Activated naive CD4-positive, alpha-beta T cell treated with anti-CD3 and anti-CD28 coated beads, Interleukin-2, amount 50 U/mL, for 16 hours (primary cell): ENCODE measurements around the gene NOSTRIN.
"Not testable (repeated sequence)": the region's sequence is repeated elsewhere in the genome, so short reads cannot be mapped to it uniquely, and the experiment has no call there.

ENCODE experiments used
- DNase-seq: peaks from one replicate; pipeline ENCODE4 v3.0.0-alpha.2; 2020

NOSTRIN gene

DNA sequence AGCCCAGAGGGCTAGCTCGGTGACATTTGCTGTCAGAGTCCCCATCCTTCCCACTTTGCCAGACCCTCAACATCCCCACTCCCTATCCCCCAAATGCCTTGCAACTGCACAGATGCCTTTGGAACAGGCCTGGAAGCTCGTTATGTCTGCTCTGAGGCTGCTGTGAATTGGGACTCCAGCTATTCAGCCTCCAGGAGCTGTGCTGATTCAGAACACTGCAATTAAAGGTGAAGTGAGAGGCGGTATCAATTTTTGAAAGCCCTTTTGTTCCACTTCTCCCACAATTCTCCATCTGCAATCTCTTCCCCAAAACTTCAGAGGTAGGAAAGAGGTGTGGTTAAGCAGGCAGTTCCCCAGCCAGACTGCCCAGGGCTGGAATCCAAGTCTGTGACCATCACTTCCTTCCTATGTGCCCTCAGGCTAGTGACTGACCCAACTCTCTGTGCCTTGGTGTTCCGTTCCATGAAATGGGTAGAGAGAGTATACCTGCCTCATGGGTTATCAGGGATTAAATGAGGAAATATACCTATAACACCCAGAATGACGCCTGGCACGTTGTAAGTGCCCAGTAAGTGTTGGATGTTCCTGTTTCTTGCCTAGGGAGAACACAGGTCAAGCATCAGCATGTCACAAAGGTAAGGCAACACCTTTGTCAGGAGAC is 17.5 kb downstream of the NOSTRIN start:
- no peak for DNase-seq

DNA sequence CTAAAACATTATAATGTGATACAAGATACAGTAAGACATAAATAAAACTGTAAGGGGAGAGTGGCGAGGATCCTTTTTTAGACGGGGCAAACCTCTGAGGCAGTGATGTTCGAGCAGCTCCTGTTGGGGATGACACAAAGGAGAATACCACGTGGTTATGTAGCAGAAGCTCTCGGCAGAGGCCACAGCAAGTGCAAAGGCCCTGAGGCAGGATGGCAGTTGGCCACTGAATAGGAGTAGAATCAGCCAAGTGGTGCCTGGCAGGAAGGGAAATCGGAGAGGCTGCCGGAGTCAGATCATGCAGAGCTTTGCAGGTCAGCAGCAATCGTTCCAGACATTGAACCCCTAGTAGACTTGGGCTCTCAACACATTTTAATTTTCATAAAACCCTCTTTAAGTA is 19.1 kb downstream of the NOSTRIN start:
- DNase-seq = no peak

DNA sequence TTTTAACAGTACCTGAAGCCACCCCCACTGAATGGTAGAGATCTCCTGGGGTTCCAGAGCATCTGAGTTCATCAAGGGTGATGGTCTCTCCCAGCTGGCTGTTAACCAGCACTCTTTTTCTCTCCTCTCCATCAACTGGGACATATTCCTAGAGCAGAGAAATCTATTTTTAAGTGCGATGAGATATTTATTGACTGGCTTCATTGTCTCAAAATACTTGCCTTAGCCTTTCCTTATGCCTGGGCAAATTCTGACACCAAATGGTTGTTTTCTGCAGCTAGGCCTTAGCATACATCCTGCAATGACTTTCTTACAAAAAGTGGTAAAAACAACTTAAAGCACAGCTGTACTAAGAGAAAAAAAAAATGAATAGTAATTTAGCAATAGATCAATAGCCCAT is 19.6 kb downstream of the NOSTRIN start:
- DNase-seq = no peak

DNA sequence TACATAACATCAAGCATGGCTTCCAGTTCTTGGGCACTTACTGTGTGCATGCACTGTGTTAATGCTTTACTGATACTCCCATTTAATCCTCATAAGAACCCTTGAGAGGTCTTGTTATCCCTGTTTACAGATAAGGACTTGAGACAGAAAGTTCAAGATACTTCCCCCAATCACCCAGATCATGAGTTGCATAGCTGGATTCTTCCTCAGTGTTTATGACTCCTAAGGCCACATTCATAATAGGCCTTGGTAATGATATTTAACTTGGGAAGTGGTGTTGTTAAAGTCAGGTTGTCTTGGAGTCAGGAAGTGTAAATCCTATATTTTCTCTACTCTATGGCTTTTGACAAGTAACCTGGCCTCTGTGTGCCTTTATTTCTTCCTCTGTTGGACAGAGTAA is 22.7 kb downstream of the NOSTRIN start:
- DNase-seq = no peak

DNA sequence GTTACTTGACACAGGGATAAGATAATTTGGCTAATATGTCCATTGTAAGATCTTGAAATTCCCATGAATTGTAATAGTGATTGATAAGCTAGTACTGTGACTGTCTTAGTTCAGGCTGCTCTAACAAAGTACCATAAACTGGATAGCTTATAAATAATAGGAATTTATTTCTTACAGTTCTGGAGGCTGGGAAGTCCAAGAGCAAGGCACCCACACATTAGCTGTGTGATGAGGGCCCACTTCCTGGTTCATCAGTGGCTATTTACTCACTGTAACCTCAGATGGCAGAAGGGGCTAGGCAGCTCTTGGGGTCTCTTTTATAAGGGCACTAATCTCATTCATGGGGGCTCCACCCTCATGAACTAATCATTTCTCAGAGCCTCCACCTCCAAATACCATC is 28.5 kb downstream of the NOSTRIN start:
- DNase-seq = no peak

DNA sequence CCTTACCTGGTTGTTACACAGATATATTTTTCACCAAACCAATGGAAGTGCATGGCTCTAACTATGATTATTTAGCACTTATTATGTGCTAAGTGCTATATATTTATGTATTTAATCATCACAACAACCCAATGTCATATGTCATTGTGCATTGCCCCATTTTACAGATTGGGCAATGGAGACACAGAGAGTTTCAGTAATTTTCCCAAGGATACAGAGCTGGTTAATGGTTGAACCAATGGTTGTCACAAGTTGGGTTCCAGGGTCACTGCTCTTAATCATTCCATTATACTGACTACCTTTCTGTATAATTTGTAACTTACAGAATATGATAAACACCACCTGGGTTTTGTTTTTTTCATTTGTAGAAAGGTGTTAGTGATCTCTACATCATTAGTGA is 29.2 kb downstream of the NOSTRIN start:
- DNase-seq = no peak

DNA sequence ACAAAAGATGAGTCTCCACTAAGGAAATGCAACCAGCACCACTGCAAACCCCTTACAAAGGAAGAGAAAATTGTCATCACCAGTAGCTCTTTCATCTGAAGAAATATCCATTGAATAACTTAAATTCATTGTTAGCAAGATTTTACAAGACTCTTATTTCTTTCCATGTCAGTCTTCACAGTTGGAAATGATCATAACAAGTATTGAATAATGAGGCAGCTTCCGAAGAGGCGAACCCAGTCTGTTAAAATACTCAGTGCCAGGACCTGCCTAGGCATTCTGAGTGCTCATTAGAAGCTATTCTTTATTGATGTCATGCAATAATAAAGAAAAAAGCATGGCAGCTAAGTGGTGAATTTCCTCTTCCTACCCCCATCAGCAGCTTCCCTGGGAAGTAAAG is 33.5 kb downstream of the NOSTRIN start:
- no peak for DNase-seq

DNA sequence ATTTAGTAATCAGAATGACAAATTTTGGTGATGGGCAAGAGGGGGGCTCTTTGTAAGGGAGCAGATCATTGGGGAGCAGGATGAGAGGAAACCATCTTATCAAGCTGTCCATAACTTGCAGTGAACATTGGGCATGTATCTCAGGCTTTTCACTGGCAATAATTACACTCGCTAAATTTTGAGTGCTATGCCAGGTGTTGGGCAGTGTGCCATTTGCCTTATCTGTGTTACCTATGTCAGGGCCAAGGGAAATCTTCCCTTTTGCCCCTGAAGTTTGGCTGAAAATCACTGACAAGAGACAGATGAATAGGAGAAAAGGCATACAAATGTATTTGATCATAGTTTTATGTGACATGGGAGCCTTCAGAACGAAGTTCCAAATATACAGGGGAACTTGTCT is 39.0 kb downstream of the NOSTRIN start:
- no peak for DNase-seq

DNA sequence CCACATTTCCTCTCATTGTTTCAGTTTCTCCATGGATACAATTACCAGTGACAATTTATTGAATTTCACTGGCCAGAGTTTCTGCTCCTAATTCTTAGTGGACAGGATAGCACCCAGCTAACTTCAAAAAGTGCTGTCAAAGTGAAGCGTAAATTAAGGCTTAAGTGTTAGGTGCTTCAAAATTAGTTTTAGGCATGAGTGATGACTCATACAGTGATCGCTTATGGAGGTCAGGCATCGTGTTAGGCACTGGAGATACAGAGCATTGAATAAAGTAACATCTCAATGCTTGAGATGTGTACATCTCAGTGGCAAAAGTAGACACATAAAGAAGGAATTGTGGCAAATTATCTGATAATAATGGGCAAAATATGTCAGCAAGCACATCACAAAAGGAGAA is 40.8 kb downstream of the NOSTRIN start:
- no peak for DNase-seq

DNA sequence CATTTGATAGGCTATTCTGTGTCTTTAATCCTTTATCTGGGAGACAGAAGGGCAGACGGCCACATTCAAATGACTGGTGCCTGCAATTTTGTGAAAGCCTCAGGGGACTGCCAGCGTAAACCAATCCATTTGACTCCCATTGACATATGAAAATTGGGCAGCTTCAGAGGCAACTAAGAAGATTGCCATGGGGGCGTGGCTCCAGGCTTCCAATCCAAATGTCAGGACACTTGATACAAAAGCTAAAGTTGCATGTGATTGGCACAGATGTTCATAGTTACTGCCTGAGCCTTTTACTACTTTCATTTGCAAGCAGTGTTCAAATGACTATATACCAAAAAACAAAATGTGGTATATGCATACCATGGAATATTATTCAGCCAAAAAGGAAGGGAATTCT is 45.8 kb downstream of the NOSTRIN start:
- no peak for DNase-seq

DNA sequence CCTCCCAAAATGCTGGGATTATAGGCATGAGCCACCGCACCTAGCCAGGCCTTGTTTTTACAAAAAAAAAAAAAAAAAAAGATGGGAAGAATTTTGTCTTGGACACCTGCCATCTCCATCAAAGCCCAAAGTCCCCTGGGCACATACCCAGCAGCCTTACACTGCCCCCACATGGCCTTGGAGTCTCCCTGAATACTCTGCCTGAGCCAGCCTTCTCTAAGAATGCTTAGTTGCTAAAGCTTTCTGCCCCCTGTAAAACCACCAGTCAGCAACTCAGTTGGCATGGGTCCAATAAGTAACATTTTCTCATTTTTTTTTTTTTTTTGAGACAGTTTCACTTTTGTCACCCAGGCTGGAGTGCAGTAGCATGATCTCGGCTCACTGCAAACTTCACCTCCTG is 47.2 kb downstream of the NOSTRIN start:
- no peak for DNase-seq

DNA sequence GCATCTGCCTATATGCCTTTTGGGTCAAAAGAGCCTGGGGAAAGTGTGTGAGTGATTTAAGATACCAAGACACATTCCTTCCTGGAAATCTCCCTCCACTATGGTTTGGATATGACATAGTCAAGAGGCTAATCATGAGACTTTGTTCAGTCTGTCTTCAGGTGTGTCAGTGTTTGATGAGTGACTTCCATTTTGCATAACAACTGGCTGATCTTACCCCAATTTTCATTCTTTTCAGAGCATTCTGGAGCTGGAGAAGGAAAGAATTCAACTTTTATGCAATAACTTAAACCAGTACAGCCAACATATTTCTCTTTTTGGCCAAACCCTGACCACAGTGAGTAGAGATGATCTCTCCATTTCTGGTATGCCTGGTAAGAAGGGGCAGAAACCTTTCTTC is 48.4 kb downstream of the NOSTRIN start:
- DNase-seq = no peak

DNA sequence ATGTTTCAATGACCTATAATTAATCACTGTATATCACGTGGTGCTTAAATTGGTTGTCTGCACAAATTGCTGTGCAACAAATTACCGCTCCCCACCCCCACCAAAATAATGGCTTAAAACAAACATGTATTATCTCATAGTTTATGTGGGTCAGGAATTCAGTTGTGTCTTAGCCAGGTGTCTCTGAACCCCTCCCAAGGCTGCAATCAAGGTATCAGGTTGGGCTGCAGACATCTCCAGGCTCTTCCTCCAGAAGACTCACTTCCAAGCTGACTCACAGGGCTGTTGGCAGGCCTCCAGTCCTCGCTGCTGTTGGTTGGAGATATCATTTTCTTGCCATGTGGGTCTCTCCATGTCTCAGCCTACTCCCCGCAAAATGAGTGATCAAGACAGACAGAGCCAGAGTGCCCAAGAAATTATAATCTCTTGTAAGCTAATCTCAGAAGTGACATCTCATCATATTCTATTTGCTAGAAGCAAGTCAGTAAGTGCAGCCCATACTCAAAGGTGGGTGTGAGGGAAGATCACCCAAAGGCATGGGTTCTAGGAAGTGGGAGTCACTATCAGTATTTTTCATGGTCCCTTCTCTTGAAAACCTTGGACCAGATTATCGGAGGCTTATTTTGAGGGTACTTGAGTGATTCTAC is 49.4 kb downstream of the NOSTRIN start:
- DNase-seq = no peak

DNA sequence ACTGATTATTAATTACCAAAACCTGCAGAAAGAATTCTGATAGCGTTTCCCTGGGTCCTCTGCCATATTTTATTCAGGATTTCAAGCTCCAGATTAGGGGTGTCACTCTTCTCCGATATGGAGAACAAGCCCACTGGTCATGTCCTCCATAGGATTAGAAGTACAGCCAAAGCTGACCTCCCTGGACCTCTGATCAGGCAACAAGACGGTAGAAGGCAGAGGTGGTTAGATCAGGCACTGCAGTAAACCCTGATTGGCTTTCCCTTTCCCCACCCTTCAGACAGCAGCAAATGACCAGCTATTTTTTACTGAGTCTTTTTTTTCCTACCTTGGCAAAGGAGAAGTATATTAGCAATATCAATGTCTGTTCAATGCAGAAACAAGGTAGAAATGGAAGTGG is 50.0 kb downstream of the NOSTRIN start:
- DNase-seq = no peak

DNA sequence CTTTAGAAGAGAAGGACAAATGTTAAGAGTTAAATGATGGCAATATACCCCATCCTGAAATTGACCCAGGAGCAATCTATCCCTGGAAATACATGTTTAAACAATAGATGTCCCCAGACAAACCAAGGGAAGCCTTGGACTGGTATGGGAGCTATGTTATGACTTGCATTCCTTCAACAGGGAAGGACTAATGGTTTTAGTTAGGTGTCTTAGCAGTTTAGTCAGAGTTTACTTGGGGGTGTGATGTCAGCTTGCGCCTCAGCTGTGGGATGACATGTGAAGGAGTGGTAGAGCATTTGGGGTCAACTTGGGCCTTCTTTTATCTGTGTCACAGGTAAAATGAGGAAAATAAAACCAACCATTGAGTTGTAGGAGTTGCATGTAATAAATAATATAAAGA is 51.0 kb downstream of the NOSTRIN start:
- no peak for DNase-seq

DNA sequence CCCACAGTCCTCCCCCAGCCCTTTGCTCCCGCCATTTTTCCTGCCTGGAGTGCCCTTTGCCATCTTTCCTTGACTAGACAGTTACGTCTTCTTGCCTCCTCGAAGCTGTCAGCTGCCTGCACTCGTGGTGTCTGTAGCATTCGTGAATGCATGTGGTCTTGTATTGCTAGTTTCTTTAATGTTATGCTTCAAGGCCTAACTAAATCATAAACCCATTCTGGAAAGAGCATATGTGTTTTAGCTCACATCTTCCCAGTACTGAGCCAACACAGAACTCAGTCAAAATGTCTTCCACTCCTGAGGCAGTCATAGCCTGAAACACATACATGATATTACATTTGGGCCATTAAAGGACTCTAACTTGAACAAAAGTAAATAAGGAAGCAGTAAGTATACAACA is 52.2 kb downstream of the NOSTRIN start:
- no peak for DNase-seq

DNA sequence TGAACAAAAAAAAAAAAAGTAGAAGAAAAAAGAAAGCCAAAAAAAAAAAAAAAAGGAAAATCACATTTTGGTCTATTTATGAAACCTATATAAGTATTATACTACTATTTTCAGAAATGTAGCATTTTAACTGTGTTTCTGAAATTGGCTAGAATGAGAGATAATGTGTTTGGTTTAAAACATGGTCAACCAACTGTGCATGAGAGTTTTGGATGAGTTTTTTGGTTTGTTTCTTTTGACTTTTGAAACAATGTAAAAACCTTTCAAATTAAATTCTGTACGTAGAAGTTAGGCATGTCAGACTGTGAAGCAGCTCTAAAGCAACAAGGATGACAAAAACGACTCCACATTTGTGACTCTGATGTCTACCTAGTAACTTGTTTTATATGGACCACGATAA is 53.2 kb downstream of the NOSTRIN start:
- DNase-seq = no peak

DNA sequence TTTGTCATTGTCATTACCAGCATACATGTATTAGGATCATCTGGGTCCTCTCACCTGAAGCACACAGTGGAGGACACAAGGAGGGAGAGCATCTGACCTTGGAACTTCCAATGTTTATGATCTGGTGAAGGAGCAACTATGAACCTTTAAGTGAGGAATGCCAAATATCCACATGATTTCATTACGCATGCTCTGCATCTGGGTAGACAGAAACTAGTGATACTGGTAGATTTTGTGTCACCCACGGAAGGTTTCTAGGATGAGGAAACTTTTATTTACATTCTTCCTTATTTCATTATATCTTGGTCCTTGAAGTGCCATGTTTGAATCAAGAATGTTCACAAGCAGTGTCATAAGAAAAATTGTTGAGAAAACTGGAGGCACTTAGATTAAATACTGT is 55.7 kb downstream of the NOSTRIN start:
- no peak for DNase-seq

DNA sequence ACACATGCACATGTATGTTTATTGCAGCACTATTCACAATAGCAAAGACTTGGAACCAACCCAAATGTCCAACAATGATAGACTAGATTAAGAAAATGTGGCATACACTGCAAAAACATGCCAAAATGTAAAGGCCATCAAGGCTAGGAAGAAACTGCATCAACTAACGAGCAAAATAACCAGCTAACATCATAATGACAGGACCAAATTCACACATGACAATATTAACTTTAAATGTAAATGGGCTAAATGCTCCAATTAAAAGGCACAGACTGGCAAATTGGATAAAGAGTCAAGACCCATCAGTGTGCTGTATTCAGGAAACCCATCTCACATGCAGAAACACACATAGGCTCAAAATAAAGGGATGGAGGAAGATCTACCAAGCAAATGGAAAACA is 64.7 kb downstream of the NOSTRIN start:
- not testable (repeated sequence) for DNase-seq

DNA sequence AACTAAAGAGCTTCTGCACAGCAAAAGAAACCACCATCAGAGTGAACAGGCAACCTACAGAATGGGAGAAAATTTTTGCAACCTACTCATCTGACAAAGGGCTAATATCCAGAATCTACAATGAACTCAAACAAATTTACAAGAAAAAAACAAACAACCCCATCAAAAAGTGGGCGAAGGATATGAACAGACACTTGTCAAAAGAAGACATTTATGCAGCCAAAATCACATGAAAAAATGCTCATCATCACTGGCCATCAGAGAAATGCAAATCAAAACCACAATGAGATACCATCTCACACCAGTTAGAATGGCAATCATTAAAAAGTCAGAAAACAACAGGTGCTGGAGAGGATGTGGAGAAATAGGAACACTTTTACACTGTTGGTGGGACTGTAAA is 67.9 kb downstream of the NOSTRIN start:
- DNase-seq = not testable (repeated sequence)

DNA sequence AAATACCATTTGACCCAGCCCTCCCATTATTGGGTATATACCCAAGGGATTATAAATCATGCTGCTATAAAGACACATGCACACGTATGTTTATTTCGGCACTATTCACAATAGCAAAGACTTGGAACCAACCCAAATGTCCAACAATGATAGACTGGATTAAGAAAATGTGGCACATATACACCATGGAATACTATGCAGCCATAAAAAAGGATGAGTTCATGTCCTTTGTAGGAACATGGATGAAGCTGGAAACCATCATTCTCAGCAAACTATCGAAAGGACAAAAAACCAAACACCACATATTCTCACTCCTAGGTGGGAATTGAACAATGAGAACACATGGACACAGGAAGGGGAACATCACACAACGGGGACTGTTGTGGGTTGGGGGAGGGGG is 68.4 kb downstream of the NOSTRIN start:
- not testable (repeated sequence) for DNase-seq

DNA sequence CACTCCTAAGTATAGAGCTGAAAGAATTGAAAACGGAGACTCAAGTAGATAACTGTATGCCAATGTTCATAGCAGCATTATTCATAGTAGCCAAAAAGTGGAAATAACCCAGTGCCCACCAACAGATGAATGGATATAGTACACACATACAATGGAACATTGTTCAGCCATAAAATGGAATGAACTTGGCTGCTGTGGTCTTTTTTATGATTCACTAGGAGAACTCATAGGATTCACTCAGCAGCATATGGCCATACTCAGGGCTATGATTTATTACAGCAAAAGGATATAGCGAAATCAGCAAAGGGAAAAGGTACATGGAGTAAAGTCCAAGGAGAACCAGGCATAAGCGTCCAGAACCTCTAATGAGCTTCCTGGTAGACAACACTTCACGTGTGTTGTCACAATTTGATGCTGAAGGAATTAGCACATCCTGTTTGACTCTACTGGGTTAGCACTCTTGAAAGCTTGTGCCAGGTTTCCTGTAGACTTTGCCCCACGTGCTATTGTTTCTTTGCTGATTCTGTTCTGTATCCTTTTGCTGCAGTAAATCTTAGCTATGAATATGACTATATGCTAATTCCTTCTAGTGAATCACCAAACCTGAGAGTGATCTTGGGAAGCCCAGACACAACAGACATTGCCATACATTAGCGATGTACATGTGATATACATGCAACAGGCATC is 72.1 kb downstream of the NOSTRIN start:
- DNase-seq = no peak

DNA sequence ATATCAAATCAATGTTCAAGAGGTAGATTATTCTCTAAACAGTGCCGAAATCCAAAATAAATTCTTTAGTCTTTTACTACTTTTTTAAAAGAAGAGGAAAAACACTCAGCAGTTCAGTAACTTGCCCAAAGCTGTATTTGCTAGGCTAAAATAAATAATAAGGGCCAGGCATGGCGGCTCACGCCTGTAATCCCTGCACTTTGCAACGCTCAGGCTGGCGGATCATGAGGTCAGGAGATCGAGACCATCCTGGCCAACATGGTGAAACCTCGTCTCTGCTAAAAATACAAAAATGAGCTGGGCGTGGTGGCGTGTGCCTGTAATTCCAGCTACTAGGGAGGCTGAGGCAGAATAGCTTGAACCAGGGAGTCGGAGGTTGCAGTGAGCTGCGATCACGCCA is 79.7 kb downstream of the NOSTRIN start:
- not testable (repeated sequence) for DNase-seq

DNA sequence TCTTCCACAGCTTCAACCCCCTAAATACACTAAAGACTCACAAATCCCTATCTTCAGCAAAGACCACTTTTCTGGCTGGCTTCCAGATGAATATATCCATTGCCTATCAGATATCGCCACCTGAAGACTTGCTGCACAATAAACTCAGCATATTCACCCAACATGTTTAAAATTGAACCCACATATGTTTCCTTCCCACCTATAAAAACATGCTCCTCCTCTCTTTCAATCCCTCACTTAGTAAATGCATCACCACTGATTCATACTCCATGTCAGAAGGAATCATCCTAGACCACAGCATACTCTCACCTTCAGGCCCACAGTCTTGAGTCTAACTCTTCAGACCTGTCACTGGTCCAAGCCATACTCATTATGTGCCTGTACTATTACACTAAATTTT is 82.5 kb downstream of the NOSTRIN start:
- DNase-seq = no peak

DNA sequence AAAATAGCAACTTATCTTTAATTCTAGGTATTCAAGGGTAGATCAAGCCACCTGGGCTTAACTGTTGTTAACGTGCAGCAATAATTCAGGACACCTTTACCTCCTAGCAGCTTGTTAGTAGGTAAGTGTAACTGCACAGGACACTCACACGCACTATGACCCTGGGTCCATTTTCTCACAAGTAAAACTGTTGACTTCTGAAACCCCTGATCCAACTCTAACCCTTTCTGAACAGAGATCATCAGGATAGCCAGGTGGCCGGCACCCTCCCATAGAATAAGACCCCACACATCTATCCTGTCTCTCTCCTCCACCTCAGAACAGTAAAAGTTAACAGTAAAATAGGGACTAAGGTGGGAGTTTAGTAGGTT is 87.2 kb downstream of the NOSTRIN start:
- DNase-seq = no peak
